GM19455 (cell line): Measurements from ENCODE around the gene POU2F2.

Source experiments
- ATAC-seq: cut with Tn5 transposase; IDR thresholded peaks from one replicate; pipeline ENCODE4 v1.9.1; 2021; ENCODE audit not compliant: unreplicated experiment

Gene POU2F2

DNA sequence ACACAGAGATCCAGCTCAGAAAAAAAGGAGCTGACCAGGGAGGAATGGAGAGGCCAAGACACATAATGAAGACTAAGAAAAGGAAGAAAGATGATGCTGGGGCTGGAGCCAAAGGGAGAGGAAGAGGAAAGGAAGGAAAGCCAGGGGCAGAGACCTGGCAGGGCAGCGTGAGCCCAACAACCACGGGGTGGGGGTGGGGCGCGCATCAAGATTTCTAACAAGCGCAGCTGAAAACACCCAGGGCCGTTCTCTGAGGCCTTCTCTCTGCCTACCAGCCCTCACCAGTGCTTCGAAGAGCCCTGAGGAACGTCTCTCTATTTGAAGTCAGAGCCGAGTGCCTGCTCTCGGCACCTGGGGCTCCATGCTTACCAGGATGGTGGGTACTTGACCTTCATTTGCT lies 23.6 kb upstream of the POU2F2 start:
- ATAC-seq = no peak

- no peak for ATAC-seq
Measured at GRCh38 chr19:42154471-42155323, 22.5 kb upstream of the POU2F2 start.

DNA sequence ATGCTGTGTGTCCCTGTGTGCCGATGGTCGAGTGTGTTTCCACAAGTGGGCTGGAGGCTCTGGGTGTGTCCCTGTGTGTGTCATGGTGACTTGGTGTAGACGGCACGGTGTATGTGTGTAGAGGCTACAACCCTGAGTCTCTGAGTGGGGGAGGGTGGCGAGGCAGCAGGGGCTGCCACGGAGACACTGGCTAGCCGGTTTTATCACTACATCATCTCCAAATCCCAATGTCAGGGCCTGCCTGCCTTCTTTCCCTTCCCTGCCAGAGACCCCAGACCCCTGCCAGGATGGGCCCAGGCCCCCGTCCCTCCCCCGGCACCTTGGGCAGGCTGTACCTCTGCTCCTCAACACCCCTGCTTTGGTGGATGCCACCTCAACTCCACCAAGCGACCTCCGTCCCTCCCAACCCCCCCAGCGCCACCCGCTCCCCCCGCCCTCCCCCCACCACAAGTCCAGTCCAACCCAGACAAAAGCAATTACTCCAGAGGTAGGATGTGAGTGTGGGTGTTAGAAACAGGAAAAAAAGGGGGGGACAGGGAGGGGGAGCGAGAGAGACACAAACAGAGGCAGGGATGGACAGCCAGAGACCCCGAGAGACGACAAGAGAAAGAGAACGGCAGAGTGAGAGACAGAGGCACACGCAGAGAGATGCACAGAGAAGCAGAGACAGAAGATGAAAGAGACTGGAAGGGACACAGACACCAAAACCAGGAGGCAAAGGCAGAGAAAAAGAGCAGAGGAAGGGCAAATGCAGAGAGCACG lies 21.6 kb upstream of the POU2F2 start:
- no peak for ATAC-seq

- no peak for ATAC-seq
Measured at GRCh38 chr19:42152910-42153671, 20.8 kb upstream of the POU2F2 start.

DNA sequence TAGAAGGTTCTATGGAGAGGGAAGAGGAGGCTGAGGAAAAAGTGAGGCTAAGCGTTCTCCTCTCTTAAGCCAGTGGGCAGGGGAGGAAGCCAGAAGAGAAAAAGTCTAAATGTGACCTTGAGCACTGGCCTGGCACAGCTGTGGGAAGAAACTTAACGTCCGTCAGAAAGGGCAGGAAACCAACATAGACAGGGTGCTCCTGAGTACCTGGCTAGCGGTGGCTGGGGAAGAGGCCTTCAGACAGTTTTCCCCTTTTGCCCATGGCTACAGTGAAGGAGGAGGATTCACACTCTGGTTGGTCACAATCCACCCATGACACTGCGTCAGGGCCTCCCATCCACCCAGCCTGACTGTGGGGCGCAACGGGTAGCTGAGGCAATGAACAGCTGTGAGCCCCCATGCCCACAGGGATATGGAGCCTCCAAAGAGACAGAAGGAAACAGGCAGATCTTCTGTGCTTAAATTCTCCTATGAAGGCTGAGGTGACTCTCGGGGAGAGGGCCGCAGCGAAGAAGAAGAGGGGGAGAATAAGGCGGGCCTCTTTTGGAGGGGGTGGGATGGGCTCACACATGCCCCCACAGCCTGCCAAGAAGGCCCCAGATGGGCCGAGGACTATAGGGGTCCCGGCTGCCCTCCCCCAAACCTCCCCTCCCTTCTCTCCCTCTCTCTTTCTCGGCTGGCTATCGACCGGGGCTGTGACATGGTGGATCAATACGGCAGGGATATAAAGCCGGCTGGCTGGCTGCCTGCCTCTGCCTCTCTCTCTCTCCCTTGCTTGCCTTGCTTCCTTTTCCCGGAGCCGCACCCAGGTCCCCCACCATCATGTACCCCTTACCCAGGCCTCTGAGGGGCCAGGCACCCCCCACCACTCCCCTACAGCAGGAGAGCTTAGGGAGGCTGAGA lies 19.8 kb upstream of the POU2F2 start:
- ATAC-seq = no peak

DNA sequence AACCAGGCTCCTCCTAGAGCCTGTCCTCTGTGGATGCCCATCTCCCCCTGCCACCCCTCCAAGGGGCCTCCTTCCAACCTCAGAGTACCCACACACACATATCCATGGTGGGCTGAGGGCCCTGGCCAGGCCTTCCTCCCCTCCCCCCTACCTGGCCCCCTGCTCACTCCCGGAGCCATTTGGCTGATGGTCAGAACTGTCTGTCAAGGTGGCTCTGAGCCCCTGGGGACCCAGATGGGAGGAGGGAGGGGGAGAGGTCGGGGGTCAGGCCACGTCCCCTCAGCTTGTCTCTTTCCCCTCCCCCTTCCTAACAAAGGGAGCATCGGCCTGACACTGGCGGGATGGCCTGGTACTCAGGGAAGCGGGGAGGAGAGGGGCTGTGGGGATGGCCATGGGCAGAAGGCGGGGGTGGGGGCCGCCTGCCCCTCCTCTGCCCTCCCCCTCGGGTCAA lies 18.7 kb upstream of the POU2F2 start:
- no peak for ATAC-seq

- ATAC-seq = no peak
Measured at GRCh38 chr19:42150364-42150763, 18.1 kb upstream of the POU2F2 start.

GRCh38 chr19:42149447-42150202 lies 17.4 kb upstream of the POU2F2 start:
- ATAC-seq = no peak

DNA sequence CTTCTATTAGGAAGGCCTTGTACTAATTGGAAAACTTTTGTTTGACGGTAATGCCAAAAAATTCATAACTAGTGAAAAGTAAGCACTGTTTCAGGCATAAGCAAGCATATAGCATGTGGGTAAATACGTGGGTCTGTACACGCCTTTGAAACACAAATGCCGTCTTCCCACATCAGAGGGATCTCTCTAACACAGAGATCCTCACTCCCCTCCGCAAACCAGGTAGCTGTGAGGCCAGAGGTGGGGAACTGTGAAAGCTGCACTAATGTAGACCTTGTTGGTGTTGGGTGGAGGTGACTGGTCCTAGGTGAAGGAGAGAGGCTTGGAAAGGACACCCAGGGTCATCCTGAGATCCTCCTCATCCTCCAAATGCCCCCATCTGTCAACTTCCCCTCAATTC lies 16.0 kb upstream of the POU2F2 start:
- no peak for ATAC-seq

- no peak for ATAC-seq
Measured at GRCh38 chr19:42143341-42144234, 11.3 kb upstream of the POU2F2 start.

GRCh38 chr19:42140125-42140754 lies 8.0 kb upstream of the POU2F2 start:
- no peak for ATAC-seq

DNA sequence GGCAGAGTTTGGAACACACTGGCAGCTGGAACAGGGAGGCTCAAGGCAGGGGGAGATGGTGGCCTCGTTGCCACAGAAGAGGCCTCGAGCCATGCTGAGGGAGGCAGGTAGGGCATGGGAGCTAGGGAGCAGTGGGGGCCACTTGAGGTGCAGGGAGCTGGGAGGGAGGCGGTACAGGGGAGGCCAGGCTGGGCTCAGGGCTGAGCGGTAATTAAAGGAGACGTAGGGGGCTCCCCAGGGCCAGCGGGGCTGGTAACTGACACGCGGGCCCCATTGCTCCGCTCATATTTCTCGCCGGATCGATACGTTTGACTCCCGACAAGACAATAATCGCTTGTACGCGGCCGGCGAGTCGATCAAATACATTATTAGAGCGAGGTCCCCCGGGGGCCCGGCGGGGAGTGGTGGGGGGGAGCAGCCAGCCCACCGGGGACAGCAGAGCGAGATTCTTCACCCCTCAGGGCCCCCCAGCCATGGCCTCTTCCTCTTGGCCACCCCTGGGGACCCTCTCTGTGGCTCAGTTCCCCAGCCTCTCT lies 2.4 kb upstream of the POU2F2 start:
- ATAC-seq = no peak

- ATAC-seq = no peak
Measured at GRCh38 chr19:42132851-42133528, 744 bp upstream of the POU2F2 start.

DNA sequence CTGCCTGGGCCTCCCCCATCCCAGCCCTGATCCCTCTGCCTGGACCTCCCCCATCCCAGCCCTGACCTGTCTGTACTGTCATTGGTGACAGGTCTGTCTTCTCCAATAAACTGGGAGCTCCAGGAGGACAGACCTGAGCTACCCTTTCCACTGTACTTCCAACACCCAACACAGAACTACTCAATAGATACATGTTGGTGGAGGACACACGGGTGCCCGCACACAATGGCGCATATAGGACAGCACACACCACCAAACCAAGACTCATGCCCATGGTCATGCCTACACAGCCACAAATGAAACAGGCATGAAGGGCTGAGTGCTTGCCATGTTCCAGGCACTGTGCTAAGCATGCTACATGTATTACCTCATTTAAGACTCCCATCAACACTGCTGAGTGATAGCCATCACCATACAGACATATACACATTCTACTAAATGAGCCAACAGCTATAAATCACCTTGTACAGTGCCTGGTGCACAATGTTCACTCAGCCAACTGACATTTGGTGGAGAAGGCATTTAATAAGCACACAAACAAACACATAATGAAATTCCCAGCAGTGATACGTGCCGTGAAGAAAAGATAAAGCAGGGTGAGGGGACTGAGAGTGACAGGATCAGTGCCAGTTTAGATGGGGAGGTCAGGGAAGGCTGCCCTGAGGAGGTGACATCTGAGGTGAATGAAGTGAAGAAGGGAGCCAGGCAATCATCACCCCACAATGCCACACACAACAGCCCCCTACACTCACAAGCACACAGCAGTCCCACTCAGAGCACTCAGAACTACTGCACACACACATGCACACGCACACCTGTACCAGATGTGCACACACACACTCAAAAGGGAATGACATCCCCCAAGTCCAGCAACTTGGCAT lies 857 bp downstream of the POU2F2 start:
- no peak for ATAC-seq

GRCh38 chr19:42130254-42130573 lies 2.0 kb downstream of the POU2F2 start:
- no peak for ATAC-seq

GRCh38 chr19:42129399-42130253 lies 2.6 kb downstream of the POU2F2 start:
- ATAC-seq = peak; percentile 38
